OCI-LY7 (cell line): ENCODE results near the gene MACROD1.

Experiments
- CTCF ChIP-seq: fragments of 200-600 bp; sonication (generic); conservative IDR thresholded peaks from 2 replicates; pipeline ENCODE4 v1.5.1; 2014; ENCODE audit warnings: mild to moderate bottlenecking, antibody characterized with exemption, low read length, moderate library complexity, mixed read lengths
- EZH2phosphoT487 ChIP-seq: fragments of 200-600 bp; sonication (generic); IDR thresholded peaks from 2 replicates; pipeline ENCODE4 v1.6.1; 2018; ENCODE audit warnings: low read depth, borderline replicate concordance, mild to moderate bottlenecking, mixed run types, antibody characterized with exemption, low read length, moderate library complexity, mixed read lengths

- no peak for TF ChIP-seq CTCF
- no peak for TF ChIP-seq EZH2phosphoT487
These were observed 97.1 kb downstream of the MACROD1 start for GRCh38 chr11:64068705-64069400.
